Measurements from ENCODE around the gene PPP1R9A. TPM values are rescaled to one million over a fixed set of nuclear protein-coding genes. Genes with fewer than 3 reads are reported as not detected.

The PPP1R9A gene
- total RNA-seq, 1 experiment from 2014 or later = 13.5 TPM

DNA sequence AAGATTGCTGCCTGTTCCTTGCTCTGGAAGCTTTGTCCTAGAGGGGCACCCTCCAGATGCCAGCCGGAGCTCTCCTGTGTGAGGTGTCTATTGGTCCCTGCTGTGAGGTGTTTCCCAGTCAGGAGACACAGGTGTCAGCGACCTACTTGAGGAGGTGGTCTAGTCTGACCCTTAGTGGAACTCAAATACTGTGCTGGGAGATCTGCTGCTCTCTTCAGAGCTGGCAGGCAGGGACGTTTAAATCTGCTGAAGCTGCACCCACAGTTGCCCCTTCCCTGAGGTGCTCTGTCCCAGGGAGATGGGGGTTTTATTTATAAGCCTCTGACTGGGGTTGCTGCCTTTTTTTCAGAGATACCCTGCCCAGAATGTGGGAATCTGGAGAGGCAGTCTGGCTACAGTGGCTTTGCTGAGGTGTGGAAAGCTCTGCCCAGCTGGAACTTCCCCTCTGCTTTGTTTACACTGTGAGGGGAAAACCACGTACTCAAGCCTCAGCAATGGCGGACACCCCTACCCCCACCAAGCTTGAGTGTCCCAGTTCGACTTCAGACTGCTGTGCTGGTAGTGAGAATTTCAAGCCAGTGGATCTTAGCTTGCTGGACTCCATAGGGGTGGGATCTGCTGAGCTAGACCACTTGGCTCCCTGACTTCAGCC, 119.2 kb downstream of the PPP1R9A start:
- Histone ChIP-seq H3K4me2 (ENCODE audit: low read length) (no peak overlapping the region), H3K4me1 (ENCODE audit: control insufficient read depth in 1 of 2, insufficient read depth in 2 of 2, low read length in 2 of 2) (no peaks in the 10 kb centered on the region)

More for the DNA sequence above, 119.2 kb downstream of the PPP1R9A start:
- Histone ChIP-seq H3K9ac (ENCODE audit: low read length) (no peak overlapping the region), H3K9me2 (ENCODE audit: insufficient read depth) (no peaks in the 10 kb centered on the region), H3K36me3 (ENCODE audit: control insufficient read depth in 1 of 2, insufficient read depth in 2 of 2, low read length in 2 of 2) (no peaks in the 10 kb centered on the region), H4K20me1 (ENCODE audit: insufficient read depth) (no peaks in the 10 kb centered on the region), H3K4me3 (replicated peaks in 1 of 2; ENCODE audit: low read depth in 1 of 2, low read length in 2 of 2) (no peak overlapping the region), H3K79me2 (ENCODE audit: insufficient read depth, low read length) (no peaks in the 10 kb centered on the region), H2AFZ (ENCODE audit: low read depth, low read length, poor library complexity, severe bottlenecking) (no peak overlapping the region), H3K9me3 (ENCODE audit: control insufficient read depth in 1 of 2, insufficient read depth in 1 of 2, low read depth in 1 of 2, low read length in 2 of 2) (no peaks in the 10 kb centered on the region), H3K27me3 (ENCODE audit: insufficient read depth, low read length) (no peaks in the 10 kb centered on the region), H3K27ac (ENCODE audit: low read depth, low read length) (no peak overlapping the region)
- intact Hi-C loops (cut with micrococcal nuclease) = no loop called here
- TF ChIP-seq EGR1 (IDR thresholded peaks at IDR 0.05; ENCODE audit: low read depth) (no peak), SP1 (IDR thresholded peaks at IDR 0.05; ENCODE audit: low read depth) (no peak), FOSL1 (IDR thresholded peaks at IDR 0.05; ENCODE audit: low read depth) (no peak), CBX3 (IDR thresholded peaks at IDR 0.05; ENCODE audit: low read depth) (no peak), SIN3A (IDR thresholded peaks at IDR 0.05; ENCODE audit: low read depth) (no peak), SRF (IDR thresholded peaks at IDR 0.05; ENCODE audit: low read depth) (no peak), ELF1 (IDR thresholded peaks at IDR 0.05; ENCODE audit: borderline replicate concordance, low read depth) (no peak), JUND (IDR thresholded peaks at IDR 0.05) (no peak), RAD21 (IDR thresholded peaks at IDR 0.05; ENCODE audit: low read depth) (no peak), POLR2AphosphoS5 (IDR thresholded peaks at IDR 0.05; ENCODE audit: low read depth, low read length) (no peak), EZH2phosphoT487 (IDR thresholded peaks at IDR 0.05; ENCODE audit: borderline replicate concordance) (no peak), TCF7L2 (IDR thresholded peaks at IDR 0.05; ENCODE audit: borderline replicate concordance, extremely low read depth, insufficient read depth, insufficient read length) (no peak)
- TF ChIP-seq, protein P1, sequence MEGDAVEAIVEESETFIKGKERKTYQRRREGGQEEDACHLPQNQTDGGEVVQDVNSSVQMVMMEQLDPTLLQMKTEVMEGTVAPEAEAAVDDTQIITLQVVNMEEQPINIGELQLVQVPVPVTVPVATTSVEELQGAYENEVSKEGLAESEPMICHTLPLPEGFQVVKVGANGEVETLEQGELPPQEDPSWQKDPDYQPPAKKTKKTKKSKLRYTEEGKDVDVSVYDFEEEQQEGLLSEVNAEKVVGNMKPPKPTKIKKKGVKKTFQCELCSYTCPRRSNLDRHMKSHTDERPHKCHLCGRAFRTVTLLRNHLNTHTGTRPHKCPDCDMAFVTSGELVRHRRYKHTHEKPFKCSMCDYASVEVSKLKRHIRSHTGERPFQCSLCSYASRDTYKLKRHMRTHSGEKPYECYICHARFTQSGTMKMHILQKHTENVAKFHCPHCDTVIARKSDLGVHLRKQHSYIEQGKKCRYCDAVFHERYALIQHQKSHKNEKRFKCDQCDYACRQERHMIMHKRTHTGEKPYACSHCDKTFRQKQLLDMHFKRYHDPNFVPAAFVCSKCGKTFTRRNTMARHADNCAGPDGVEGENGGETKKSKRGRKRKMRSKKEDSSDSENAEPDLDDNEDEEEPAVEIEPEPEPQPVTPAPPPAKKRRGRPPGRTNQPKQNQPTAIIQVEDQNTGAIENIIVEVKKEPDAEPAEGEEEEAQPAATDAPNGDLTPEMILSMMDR (IDR thresholded peaks at IDR 0.05 in 2 of 3, conservative IDR thresholded peaks at IDR 0.05 in 1 of 3; ENCODE audit: borderline replicate concordance in 1 of 3, insufficient read depth in 1 of 3, low read depth in 2 of 3, low read length in 2 of 3) = no peak
- TF ChIP-seq, protein P2, sequence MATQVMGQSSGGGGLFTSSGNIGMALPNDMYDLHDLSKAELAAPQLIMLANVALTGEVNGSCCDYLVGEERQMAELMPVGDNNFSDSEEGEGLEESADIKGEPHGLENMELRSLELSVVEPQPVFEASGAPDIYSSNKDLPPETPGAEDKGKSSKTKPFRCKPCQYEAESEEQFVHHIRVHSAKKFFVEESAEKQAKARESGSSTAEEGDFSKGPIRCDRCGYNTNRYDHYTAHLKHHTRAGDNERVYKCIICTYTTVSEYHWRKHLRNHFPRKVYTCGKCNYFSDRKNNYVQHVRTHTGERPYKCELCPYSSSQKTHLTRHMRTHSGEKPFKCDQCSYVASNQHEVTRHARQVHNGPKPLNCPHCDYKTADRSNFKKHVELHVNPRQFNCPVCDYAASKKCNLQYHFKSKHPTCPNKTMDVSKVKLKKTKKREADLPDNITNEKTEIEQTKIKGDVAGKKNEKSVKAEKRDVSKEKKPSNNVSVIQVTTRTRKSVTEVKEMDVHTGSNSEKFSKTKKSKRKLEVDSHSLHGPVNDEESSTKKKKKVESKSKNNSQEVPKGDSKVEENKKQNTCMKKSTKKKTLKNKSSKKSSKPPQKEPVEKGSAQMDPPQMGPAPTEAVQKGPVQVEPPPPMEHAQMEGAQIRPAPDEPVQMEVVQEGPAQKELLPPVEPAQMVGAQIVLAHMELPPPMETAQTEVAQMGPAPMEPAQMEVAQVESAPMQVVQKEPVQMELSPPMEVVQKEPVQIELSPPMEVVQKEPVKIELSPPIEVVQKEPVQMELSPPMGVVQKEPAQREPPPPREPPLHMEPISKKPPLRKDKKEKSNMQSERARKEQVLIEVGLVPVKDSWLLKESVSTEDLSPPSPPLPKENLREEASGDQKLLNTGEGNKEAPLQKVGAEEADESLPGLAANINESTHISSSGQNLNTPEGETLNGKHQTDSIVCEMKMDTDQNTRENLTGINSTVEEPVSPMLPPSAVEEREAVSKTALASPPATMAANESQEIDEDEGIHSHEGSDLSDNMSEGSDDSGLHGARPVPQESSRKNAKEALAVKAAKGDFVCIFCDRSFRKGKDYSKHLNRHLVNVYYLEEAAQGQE (IDR thresholded peaks at IDR 0.05; ENCODE audit: low read depth) = no peak
- TF ChIP-seq, protein P3, sequence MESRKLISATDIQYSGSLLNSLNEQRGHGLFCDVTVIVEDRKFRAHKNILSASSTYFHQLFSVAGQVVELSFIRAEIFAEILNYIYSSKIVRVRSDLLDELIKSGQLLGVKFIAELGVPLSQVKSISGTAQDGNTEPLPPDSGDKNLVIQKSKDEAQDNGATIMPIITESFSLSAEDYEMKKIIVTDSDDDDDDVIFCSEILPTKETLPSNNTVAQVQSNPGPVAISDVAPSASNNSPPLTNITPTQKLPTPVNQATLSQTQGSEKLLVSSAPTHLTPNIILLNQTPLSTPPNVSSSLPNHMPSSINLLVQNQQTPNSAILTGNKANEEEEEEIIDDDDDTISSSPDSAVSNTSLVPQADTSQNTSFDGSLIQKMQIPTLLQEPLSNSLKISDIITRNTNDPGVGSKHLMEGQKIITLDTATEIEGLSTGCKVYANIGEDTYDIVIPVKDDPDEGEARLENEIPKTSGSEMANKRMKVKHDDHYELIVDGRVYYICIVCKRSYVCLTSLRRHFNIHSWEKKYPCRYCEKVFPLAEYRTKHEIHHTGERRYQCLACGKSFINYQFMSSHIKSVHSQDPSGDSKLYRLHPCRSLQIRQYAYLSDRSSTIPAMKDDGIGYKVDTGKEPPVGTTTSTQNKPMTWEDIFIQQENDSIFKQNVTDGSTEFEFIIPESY (IDR thresholded peaks at IDR 0.05; ENCODE audit: extremely low read depth, insufficient replicate concordance, low read length) = no peak
- TF ChIP-seq, protein P4, sequence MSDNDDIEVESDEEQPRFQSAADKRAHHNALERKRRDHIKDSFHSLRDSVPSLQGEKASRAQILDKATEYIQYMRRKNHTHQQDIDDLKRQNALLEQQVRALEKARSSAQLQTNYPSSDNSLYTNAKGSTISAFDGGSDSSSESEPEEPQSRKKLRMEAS (IDR thresholded peaks at IDR 0.05) = no peak
- CTCF ChIA-PET = no interaction called here
- DNase-seq (ENCODE audit: low read depth, low spot score) = no peak
- RAD21 ChIA-PET (ENCODE audit: low non-redundant PET in 1 of 2, low total read pairs in 2 of 2, uncharacterized antibody in 2 of 2, unreplicated experiment in 2 of 2) = no interaction called here
- BruUV-seq (replicated peaks) = no TSS peak
- POLR2A ChIA-PET = no interaction called here
- ATAC-seq = no peak
